Calu3 (cell line): ENCODE results near the gene SRCIN1. TPM values are rescaled to one million over a fixed set of nuclear protein-coding genes. Genes with fewer than 3 reads are reported as not detected.
A peak's percentile ranks its signal among the peaks of the same experiment; 100 is the strongest.

ENCODE experiments used
- BruUV-seq: library from RNA; stranded (reverse); fragments of 400-500 nt; replicated peaks from 2 replicates; lab custom pipeline; 2021; lab: Mats Ljungman, UMichigan
- CTCF ChIA-PET: fragments of 300-600 bp; sonication (Branson Sonifier 250); formaldehyde crosslinking; loops from one replicate; lab custom pipeline; 2022; ENCODE audit warnings: antibody characterized with exemption; lab: Charles Lee
- DNase-seq: peaks from one replicate; pipeline ENCODE4 v3.0.0; 2022
- H3K27ac Mint-ChIP-seq: one replicate; pipeline ENCODE4 v1.8.0; 2022; ENCODE audit warnings: mixed read lengths; ENCODE audit not compliant: unreplicated experiment
- H3K27me3 Mint-ChIP-seq: one replicate; pipeline ENCODE4 v1.8.0; 2022; ENCODE audit warnings: mixed read lengths; ENCODE audit not compliant: unreplicated experiment
- H3K36me3 Mint-ChIP-seq: one replicate; pipeline ENCODE4 v1.8.0; 2022; ENCODE audit warnings: mild to moderate bottlenecking, moderate library complexity, mixed read lengths; ENCODE audit not compliant: insufficient read depth, unreplicated experiment
- H3K4me1 Mint-ChIP-seq: one replicate; pipeline ENCODE4 v1.8.0; 2022; ENCODE audit warnings: mild to moderate bottlenecking, low read depth, mixed read lengths; ENCODE audit not compliant: unreplicated experiment
- H3K4me3 Mint-ChIP-seq: one replicate; pipeline ENCODE4 v1.8.0; 2022; ENCODE audit warnings: mild to moderate bottlenecking, low read depth, moderate library complexity, mixed read lengths; ENCODE audit not compliant: unreplicated experiment
- H3K9me3 Mint-ChIP-seq: one replicate; pipeline ENCODE4 v1.8.0; 2022; ENCODE audit warnings: low read depth, mixed read lengths; ENCODE audit not compliant: unreplicated experiment
- CTCF ChIP-seq: fragments of 200-600 bp; IDR thresholded peaks from one replicate; pipeline ENCODE4 v1.8.0; 2022; ENCODE audit warnings: antibody characterized with exemption; ENCODE audit not compliant: unreplicated experiment
- intact Hi-C: fragments of 100-400 bp; cut with micrococcal nuclease; formaldehyde crosslinking; loops from one replicate; pipeline ENCODE4 v1.10.0; 2022; ENCODE audit not compliant: unreplicated experiment
- total RNA-seq: library from RNA; stranded (reverse); gene quantifications from 2 replicates; pipeline ENCODE4 v1.2.3, GENCODE V29; 2022

SRCIN1 gene
- total RNA-seq, 1 experiment from 2014 or later = 46.7 TPM

GRCh38 chr17:38579934-38580333, 25.8 kb downstream of the SRCIN1 start:
- Mint-ChIP-seq H3K36me3 (no peaks in the 10 kb centered on the region), H3K9me3 (no peaks in the 10 kb centered on the region), H3K27me3 (peaks cover 63% of the 10 kb centered on the region), H3K4me1 (peaks cover 30% of the 10 kb centered on the region), H3K4me3 (no peak overlapping the region), H3K27ac (no peak overlapping the region)
- TF ChIP-seq CTCF = peak; percentile 89
- DNase-seq = peak; percentile 94
- no TSS peak for BruUV-seq
- intact Hi-C loops = loop anchor here (5.0 kb wide), 1 partner anchor 73 kb away; no protein-coding TSS in a partner anchor
- CTCF ChIA-PET = interaction anchor here (0.8 to 12.6 kb wide), 3 partner anchors 16 to 23 kb away, joined by 4 to 437 read pairs (median 5); no protein-coding TSS in a partner anchor

- H3K27me3 Mint-ChIP-seq = peaks cover 66% of the 10 kb centered on the region
- no TSS peak for BruUV-seq
- CTCF ChIA-PET = interaction anchor here (0.6 to 12.6 kb wide), 3 partner anchors 15 to 44 kb away, joined by 4 to 437 read pairs (median 8); no protein-coding TSS in a partner anchor
- peaks cover 26% of the 10 kb centered on the region for H3K4me1 Mint-ChIP-seq
- no peak overlapping the region for H3K27ac Mint-ChIP-seq
- no peak for TF ChIP-seq CTCF
- no peak for DNase-seq
- no peaks in the 10 kb centered on the region for H3K9me3 Mint-ChIP-seq
- intact Hi-C loops = no loop called here
- H3K4me3 Mint-ChIP-seq = no peak overlapping the region
- no peaks in the 10 kb centered on the region for H3K36me3 Mint-ChIP-seq
Measured at GRCh38 chr17:38579083-38579480, 26.7 kb downstream of the SRCIN1 start.

- H3K27me3 Mint-ChIP-seq = peaks cover 72% of the 10 kb centered on the region
- H3K4me3 Mint-ChIP-seq = no peak overlapping the region
- no peaks in the 10 kb centered on the region for H3K36me3 Mint-ChIP-seq
- H3K4me1 Mint-ChIP-seq = peaks cover 29% of the 10 kb centered on the region
- no TSS peak for BruUV-seq
- intact Hi-C loops = no loop called here
- CTCF ChIA-PET = interaction anchor here (5.3 to 12.6 kb wide), 2 partner anchors 19 to 21 kb away, joined by 56 to 437 read pairs; no protein-coding TSS in a partner anchor
- TF ChIP-seq CTCF = no peak
- no peaks in the 10 kb centered on the region for H3K9me3 Mint-ChIP-seq
- H3K27ac Mint-ChIP-seq = no peak overlapping the region
- no peak for DNase-seq
Measured at GRCh38 chr17:38578229-38579082, 27.3 kb downstream of the SRCIN1 start.

GRCh38 chr17:38577645-38578173, 28.0 kb downstream of the SRCIN1 start:
- peaks cover 78% of the 10 kb centered on the region for H3K27me3 Mint-ChIP-seq
- intact Hi-C loops = no loop called here
- no peaks in the 10 kb centered on the region for H3K36me3 Mint-ChIP-seq
- no TSS peak for BruUV-seq
- no peak for DNase-seq
- no peak overlapping the region for H3K27ac Mint-ChIP-seq
- no peak for TF ChIP-seq CTCF
- H3K4me3 Mint-ChIP-seq = no peak overlapping the region
- H3K9me3 Mint-ChIP-seq = no peaks in the 10 kb centered on the region
- peaks cover 29% of the 10 kb centered on the region for H3K4me1 Mint-ChIP-seq
- CTCF ChIA-PET = interaction anchor here (2.7 to 5.3 kb wide), 2 partner anchors 19 to 86 kb away, joined by 12 to 56 read pairs; no protein-coding TSS in a partner anchor
